NT2/D1 (cell line): ENCODE results near the gene ZNF268.
A peak's percentile ranks its signal among the peaks of the same experiment; 100 is the strongest.
"Not testable (repeated sequence)": the region's sequence is repeated elsewhere in the genome, so short reads cannot be mapped to it uniquely, and the experiment has no call there.

Experiments
- DNase-seq: peaks from one replicate; pipeline ENCODE4 v3.0.0-alpha.2; 2011; ENCODE audit warnings: low read depth, low spot score
- H3K27me3 ChIP-seq: 2 replicates; pipeline ENCODE4 v1.6.0; 2011; ENCODE audit warnings: mild to moderate bottlenecking; ENCODE audit not compliant: insufficient read length, insufficient read depth
- H3K36me3 ChIP-seq: 2 replicates; pipeline ENCODE4 v1.6.1; 2011; ENCODE audit warnings: mild to moderate bottlenecking, low read length, mixed read lengths; ENCODE audit not compliant: insufficient read depth, insufficient read length
- H3K4me1 ChIP-seq: 2 replicates; pipeline ENCODE4 v1.5.1; 2011; ENCODE audit not compliant: insufficient read depth, insufficient read length
- H3K4me3 ChIP-seq: 2 replicates; pipeline ENCODE4 v1.5.1; 2011; ENCODE audit warnings: low read depth; ENCODE audit not compliant: insufficient read length
- H3K9ac ChIP-seq: 2 replicates; pipeline ENCODE4 v1.6.0; 2011; ENCODE audit warnings: low read depth; ENCODE audit not compliant: insufficient read length
- H3K9me3 ChIP-seq: 2 replicates; pipeline ENCODE4 v1.5.1; 2011; ENCODE audit warnings: mild to moderate bottlenecking, low read length; ENCODE audit not compliant: insufficient read depth
- SUZ12 ChIP-seq: IDR thresholded peaks from 2 replicates; pipeline ENCODE4 v1.6.1; 2011; ENCODE audit not compliant: insufficient read length, insufficient read depth; ENCODE audit errors: extremely low read depth
- YY1 ChIP-seq: IDR thresholded peaks from 2 replicates; pipeline ENCODE4 v1.6.1; 2011; ENCODE audit not compliant: insufficient read length, insufficient read depth
- ZNF274 ChIP-seq: IDR thresholded peaks from 2 replicates; pipeline ENCODE4 v1.6.1; 2011; ENCODE audit warnings: mild to moderate bottlenecking, low read depth, low read length

The ZNF268 gene

DNA sequence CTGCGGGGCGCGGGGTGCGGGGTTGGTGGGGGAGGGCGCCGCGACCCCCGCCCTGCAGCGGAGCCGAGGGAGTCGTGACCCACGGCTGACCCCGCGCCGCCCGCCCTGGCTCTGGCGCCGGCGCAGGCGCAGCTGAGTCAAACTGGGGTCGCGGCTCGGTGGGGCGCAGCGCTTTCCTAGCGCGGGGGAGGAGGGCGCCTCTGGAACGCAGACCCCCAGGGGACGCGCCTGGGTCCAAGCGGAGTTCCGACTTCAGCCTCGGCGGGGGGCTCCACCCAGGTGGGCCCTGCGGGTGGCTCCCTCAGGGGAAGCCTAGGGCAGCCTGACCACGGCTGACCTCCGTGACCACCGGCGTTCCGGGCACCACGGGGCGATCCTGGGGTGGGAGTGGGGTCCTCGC, 54.8 kb downstream of the ZNF268 start:
- Histone ChIP-seq H3K4me3 (peak overlapping the region; percentile 64), H3K4me1 (no peaks in the 10 kb centered on the region), H3K27me3 (peaks cover 18% of the 10 kb centered on the region), H3K9ac (peak overlapping the region; percentile 74), H3K9me3 (peaks cover 9% of the 10 kb centered on the region; the same call in 1 of the 2 replicates), H3K36me3 (no peaks in the 10 kb centered on the region)
- no peak for DNase-seq
- TF ChIP-seq SUZ12 (no peak), ZNF274 (no peak), YY1 (no peak)

- no peaks in the 10 kb centered on the region for H3K4me1 ChIP-seq
- no peaks in the 10 kb centered on the region for H3K36me3 ChIP-seq
- TF ChIP-seq YY1 (no peak), SUZ12 (no peak), ZNF274 (no peak)
- H3K27me3 ChIP-seq: peaks cover 18% of the 10 kb centered on the region
- DNase-seq: no peak
- H3K9ac ChIP-seq: peak overlapping the region; percentile 74
- peak overlapping the region; percentile 64 for H3K4me3 ChIP-seq
- H3K9me3 ChIP-seq: peaks cover 9% of the 10 kb centered on the region; the same call in 1 of the 2 replicates
Observed at GRCh38 chr12:133236556-133236955, 55.3 kb downstream of the ZNF268 start.

- Histone ChIP-seq H3K36me3 (no peaks in the 10 kb centered on the region), H3K4me1 (no peaks in the 10 kb centered on the region), H3K9ac (no peak overlapping the region), H3K27me3 (no peaks in the 10 kb centered on the region), H3K9me3 (no peaks in the 10 kb centered on the region), H3K4me3 (no peak overlapping the region)
- no peak for DNase-seq
- TF ChIP-seq YY1 (no peak), ZNF274 (no peak), SUZ12 (no peak)
Observed at GRCh38 chr12:133251732-133252131, 70.4 kb downstream of the ZNF268 start.

DNA sequence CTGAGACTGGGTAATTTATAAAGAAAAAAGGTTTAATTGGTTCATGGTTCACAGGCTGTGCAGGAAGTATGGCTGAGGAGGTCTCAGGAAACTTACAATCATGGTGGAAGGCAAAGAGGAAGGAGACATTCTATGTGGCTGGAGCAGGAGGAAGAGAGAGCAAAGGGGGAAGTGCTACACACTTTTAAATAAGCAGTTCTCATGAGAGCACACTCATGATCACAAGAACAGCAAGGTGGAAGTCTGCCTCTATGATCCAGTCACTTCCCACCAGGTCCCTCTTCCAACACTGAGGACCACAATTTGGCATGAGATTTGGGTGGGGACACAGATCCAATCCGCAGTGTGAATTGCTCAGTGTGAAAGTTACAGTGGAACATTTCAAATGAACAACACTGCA, 74.5 kb downstream of the ZNF268 start:
- H3K27me3 ChIP-seq, H3K9ac ChIP-seq, DNase-seq, H3K36me3 ChIP-seq, H3K4me3 ChIP-seq, H3K4me1 ChIP-seq, H3K9me3 ChIP-seq: not testable (repeated sequence)

- no peak for DNase-seq
- Histone ChIP-seq H3K9me3 (no peaks in the 10 kb centered on the region), H3K9ac (no peak overlapping the region), H3K4me3 (no peak overlapping the region), H3K27me3 (no peaks in the 10 kb centered on the region), H3K36me3 (no peaks in the 10 kb centered on the region), H3K4me1 (no peaks in the 10 kb centered on the region)
- no peak for TF ChIP-seq SUZ12
- no peak for TF ChIP-seq YY1
- TF ChIP-seq ZNF274: no peak
Observed at GRCh38 chr12:133256321-133256720, 75.0 kb downstream of the ZNF268 start.

GRCh38 chr12:133264173-133264572, 82.9 kb downstream of the ZNF268 start:
- no peak for DNase-seq
- TF ChIP-seq YY1: no peak
- TF ChIP-seq SUZ12: no peak
- no peak for TF ChIP-seq ZNF274
- Histone ChIP-seq H3K27me3 (no peaks in the 10 kb centered on the region), H3K4me1 (no peaks in the 10 kb centered on the region), H3K9me3 (no peaks in the 10 kb centered on the region), H3K36me3 (no peaks in the 10 kb centered on the region), H3K4me3 (no peak overlapping the region), H3K9ac (no peak overlapping the region)
